ENCODE results near the gene BPIFB6.

BPIFB6 gene

GRCh38 chr20:33064572-33065287 lies 33.3 kb downstream of the BPIFB6 start:
- no peak for DNase-seq

DNA sequence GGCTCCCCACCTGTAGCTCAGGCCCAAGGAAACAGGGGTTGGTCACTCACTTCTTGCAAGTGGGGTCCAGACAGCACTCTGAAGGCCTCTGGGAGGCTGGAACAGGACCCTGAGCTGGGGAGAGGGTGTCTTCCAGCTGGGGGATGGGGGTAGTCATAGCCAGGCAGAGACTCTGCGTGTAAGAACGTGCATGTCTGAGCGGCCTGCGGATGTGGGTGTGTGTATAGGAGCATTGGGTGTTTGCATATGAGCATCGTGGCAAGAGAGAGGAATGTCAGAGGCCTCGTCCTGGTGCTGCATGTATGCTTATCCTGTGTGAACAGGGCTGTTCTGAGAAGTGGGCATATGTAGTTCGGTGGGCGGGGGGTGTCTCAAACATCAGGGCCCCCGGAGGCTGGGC lies 34.3 kb downstream of the BPIFB6 start:
- no peak for DNase-seq

GRCh38 chr20:33067806-33068205 lies 36.4 kb downstream of the BPIFB6 start:
- no peak for DNase-seq

- no peak for DNase-seq
These were observed 36.9 kb downstream of the BPIFB6 start for GRCh38 chr20:33068251-33068939.

- DNase-seq = no peak
These were observed 38.2 kb downstream of the BPIFB6 start for GRCh38 chr20:33069673-33070072.

DNA sequence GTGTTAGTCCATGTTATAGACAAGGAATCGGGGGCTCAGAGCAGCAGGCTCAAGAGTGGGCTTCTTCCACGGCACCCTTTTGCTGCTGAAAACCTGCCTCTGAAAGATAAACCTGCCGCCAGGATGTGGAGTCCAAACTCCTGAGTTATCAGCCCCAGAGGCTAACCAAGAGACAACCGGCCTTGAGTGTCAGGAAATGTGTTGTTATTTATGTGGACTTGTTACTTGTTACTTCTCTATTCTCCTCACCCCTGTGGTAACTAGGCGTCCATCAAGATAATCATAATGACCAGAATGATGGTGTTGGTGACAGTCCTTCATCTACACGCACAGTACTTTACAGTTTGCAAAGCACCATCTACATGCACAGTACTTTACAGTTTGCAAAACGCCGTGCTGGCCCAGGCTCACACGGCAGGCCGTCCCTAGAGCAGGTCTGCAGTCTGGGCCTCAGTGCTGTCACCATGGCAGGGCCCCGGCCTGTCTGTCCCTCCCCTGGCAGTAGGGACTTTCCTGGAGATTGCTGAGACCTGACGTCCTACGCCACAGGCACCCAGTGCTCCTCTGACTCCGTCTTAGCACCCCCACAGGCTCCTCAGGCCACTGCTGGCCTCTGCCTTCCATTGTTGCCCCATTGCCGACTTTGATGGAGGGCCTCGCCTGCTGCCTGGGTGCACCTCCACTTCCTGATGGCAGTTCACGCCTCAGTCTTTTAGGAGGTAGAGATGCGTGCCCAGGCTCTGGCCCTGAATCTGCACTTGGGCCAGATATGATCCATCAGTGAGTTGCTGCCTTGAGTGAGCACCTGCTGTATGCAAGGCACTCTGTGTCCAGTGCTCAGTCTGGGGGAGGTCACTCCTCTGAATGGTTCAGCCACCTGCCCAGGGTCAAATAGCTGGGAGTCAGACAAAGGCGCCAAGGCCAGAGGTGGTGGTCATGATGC lies 38.9 kb downstream of the BPIFB6 start:
- no peak for DNase-seq

GRCh38 chr20:33071198-33071597 lies 39.8 kb downstream of the BPIFB6 start:
- no peak for DNase-seq

- no peak for DNase-seq
These were observed 40.9 kb downstream of the BPIFB6 start for GRCh38 chr20:33072362-33072761.

DNA sequence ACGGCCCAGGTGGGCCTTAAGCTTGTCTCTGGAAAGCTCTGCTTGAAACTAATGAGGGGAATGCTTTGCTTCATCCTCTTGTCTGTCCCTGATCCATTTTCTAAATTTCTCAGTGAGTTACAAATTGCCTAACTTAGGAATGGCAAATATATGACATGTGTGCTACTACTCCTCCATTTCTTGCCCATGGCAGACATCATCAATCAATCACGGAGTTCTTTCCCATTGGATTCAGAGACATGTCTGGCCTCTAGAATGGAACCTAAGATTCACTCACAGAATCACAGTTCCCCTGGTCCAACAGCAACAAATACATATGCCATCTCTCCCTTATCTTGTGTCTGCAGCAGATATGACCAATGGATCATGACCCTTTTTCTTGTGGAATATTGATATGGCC lies 41.4 kb downstream of the BPIFB6 start:
- DNase-seq = no peak

- no peak for DNase-seq
These were observed 43.2 kb downstream of the BPIFB6 start for GRCh38 chr20:33074675-33075074.

DNA sequence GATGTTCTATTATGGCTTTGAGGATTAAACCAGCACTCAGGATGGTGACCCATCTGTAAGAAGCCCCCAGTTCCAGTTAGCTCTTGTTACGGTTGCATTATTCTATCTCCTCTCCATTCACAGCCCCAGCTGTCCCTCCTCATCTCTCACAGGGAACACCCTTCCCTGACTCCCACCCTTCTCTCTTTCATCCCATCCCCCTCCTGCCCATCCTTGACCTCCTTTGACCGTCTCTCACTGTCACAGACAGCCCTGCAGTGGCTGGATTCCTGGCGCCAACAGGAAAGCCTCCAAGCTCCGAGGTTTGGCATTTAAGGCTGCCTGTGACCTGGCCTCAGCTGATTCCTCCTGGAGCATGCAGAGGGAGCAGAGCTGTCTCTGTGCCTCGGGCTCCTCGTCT lies 43.8 kb downstream of the BPIFB6 start:
- no peak for DNase-seq

GRCh38 chr20:33076662-33077372 lies 45.4 kb downstream of the BPIFB6 start:
- no peak for DNase-seq

DNA sequence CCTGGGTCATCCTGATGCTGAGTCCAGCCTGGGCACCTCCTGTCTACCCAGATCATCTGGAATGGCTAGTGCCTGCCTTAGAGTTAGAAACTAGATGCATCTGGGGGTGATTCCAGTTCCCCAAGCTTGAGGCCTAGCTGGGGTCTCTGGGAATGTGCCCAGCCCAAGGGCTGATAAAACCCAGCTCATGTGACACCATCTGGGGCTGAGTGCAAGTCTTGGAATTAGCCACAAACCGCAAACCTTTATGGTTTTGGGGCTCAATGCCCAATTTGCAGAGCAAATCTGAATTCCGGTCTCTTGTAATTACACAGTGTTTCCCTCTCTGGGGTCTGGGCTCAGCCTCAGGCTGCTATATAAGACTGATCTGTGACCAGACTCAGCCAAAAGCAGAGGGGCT lies 47.8 kb downstream of the BPIFB6 start, which contains the start of gene BPIFB4:
Gene BPIFB4 (plus strand): TSS at position 385 of the 400 bp plus-strand sequence. CDS start 1,884 bp downstream, outside the sequence.
- DNase-seq = no peak

- DNase-seq = no peak
These were observed 50.1 kb downstream of the BPIFB6 start for GRCh38 chr20:33081411-33082154.

GRCh38 chr20:33082546-33082945 lies 51.1 kb downstream of the BPIFB6 start:
- DNase-seq = no peak

DNA sequence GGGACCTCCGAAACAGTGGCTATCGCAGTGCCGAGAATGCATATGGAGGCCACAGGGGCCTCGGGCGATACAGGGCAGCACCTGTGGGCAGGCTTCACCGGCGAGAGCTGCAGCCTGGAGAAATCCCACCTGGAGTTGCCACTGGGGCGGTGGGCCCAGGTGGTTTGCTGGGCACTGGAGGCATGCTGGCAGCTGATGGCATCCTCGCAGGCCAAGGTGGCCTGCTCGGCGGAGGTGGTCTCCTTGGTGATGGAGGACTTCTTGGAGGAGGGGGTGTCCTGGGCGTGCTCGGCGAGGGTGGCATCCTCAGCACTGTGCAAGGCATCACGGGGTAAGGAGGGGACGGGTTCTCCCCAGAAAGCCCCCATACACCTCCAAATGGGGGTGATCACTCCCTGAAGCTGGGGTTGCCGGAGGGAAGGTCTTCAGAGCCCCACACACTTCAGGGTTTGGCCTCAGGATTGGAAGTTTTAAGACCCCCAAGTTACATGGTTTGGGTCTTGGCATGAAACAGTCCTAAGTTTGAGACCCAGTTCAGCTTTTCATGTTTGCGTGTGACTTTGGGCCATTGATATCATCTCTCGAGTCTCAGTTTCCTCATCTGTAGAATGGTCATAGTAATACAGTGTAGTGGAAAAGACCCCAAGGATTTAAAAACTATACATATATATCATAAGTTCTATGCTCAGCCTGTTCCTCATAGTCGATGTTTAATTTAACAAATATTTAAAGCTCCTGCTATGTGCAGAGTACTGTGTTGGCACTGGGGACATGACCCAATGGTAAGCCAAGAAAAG lies 52.3 kb downstream of the BPIFB6 start:
- no peak for DNase-seq

DNA sequence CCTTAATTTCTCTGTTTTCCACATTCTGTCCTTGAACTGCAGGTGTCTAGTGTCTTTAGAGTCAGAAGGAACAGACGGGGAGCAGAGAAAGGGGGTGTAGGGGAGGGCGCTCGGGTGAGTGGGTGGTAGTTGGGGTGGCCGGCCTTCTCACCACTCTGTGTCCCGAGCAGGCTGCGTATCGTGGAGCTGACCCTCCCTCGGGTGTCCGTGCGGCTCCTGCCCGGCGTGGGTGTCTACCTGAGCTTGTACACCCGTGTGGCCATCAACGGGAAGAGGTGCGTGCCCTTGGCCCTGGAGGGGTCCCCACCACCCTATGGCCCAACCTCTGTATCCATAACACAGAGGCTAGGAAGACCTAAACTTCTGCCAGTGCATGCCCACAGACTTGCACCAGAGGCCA lies 53.3 kb downstream of the BPIFB6 start:
- DNase-seq = no peak

DNA sequence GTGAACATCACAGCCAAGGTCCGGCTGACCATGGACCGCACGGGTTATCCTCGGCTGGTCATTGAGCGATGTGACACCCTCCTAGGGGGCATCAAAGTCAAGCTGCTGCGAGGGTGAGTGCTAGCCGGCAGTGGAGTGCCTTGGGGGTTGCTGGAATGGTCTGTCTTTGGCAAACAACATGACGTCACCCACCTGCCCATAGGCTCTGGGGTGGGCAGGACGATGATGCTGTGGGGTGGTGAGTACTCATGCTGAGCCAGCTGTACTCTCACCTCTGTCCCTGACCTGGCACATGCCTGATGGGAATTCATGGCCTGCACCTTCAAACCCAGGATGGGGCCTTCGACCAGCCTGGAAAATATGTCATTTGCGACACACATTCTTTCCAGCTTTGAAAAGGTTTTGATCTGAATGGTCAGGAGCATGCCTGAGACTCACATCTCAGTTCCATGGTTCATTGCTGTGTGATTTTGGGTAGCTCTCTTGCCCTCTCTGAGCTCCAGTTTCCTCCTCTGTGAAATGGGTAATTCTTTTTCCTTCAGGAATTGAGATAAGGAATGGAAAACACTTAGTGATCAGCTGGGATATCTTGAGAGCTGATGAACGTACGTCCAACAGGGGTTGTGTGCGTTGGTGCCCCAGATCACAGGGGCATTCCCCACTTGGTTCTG lies 54.7 kb downstream of the BPIFB6 start:
- no peak for DNase-seq

- no peak for DNase-seq
These were observed 59.7 kb downstream of the BPIFB6 start for GRCh38 chr20:33091147-33091546.

DNA sequence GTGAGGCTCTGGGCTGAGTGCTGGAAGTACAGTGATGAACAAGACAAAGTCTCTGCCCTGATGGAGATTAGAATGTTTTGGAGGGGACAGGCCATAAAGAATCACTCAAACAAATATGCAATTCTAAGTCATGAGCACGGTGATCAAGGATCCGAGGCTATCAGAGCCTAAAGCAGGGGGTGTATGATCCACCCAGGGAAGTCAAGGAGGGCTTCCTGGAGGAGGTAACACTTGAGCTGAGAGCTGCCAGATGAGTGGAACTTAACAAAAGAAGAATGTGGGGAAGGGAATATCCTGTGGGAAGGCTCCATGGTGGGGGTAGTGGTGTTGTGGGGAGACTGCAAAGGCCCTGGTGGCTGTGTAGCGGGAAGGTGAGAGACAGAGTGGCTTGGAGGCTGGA lies 60.2 kb downstream of the BPIFB6 start:
- no peak for DNase-seq

- DNase-seq = no peak
These were observed 60.9 kb downstream of the BPIFB6 start for GRCh38 chr20:33092361-33092760.
